Measurements from ENCODE around the gene RELT.

DNA sequence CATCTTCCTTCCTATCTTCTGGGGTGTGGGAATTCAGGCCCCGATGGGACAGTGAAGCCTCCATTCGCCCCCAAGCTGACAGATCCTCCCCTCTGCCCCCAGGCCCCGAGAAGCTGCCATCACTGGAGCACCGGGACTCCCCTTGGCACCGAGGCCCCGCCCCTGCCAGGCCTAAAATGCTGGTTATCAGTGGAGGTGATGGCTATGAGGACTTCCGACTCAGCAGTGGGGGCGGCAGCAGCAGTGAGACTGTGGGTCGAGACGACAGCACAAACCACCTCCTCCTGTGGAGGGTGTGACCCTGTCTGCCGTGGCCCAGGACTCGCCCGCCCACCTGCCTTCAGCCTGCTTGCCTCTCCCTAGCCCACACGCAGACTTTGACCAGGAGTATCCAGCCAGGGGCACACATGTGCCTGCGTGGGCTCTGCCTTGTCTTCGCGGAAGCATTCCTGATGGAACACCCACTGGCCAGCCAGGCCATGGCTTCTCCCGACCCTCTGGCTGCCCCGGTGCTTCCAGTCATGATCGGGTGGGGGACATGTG is 8.6 kb upstream of the RELT start:
- TF ChIP-seq CTCF (conservative IDR thresholded peaks at IDR 0.05 in 1 of 2, IDR thresholded peaks at IDR 0.05 in 1 of 2; ENCODE audit: low read depth in 1 of 2, low read length in 2 of 2), result no peak
- no peak for TF ChIP-seq EZH2 (IDR thresholded peaks at IDR 0.05; ENCODE audit: low read length, missing control alignments)
